Adrenal gland (tissue), 12 donors: ENCODE data around the gene DNAH2. TPM values are rescaled to one million over a fixed set of nuclear protein-coding genes. Genes with fewer than 3 reads are reported as not detected.

Experiments
- DNase-seq, 7 donors: peaks; one replicate each; pipeline ENCODE4 v3.0.0-alpha.2; 2019 to 2020
- H3K27ac ChIP-seq, 5 donors: fragments of 200-600 bp; sonication (generic) in 4 of 5; 1 replicate in 3 of 5; 2 replicates in 2 of 5; pipeline versions ENCODE4 v1.5.1 to v1.8.0; 2016 to 2020; ENCODE audit warnings: mild to moderate bottlenecking in 1 of 5
- H3K27me3 ChIP-seq: fragments of 200-600 bp; 2 replicates; pipeline ENCODE4 v1.8.0; 2021
- H3K36me3 ChIP-seq, 2 donors: fragments of 200-600 bp; replicated peaks in 1 of 2; 1 replicate in 1 of 2; 2 replicates in 1 of 2; pipeline versions ENCODE4 v1.5.1 to v1.8.0; 2018 to 2022
- H3K4me1 ChIP-seq, 2 donors: fragments of 200-600 bp; replicated peaks in 1 of 2; 1 replicate in 1 of 2; 2 replicates in 1 of 2; pipeline versions ENCODE4 v1.5.1 to v1.8.0; 2018 to 2021
- H3K4me3 ChIP-seq, 4 donors: fragments of 200-600 bp; sonication (generic) in 3 of 4; one replicate each; pipeline ENCODE4 v1.5.1; 2016 to 2018
- H3K9me3 ChIP-seq, 3 donors: fragments of 200-600 bp; sonication (generic) in 1 of 3; replicated peaks in 1 of 3; 1 replicate in 2 of 3; 2 replicates in 1 of 3; pipeline versions ENCODE4 v1.5.1 to v1.8.0; 2016 to 2021
- CTCF ChIP-seq, 6 experiments: fragments of 450-650 bp in 4 of 6; fragments of 200-600 bp in 2 of 6; sonication (generic) in 1 of 6; IDR thresholded peaks; 1 replicate in 5 of 6; 2 replicates in 1 of 6; pipeline versions ENCODE4 v1.5.1 to v1.8.0; 2016 to 2021; ENCODE audit warnings: antibody characterized with exemption in 6 of 6, mild to moderate bottlenecking in 2 of 6, moderate library complexity in 1 of 6
- POLR2A ChIP-seq, 2 donors: fragments of 450-650 bp; IDR thresholded peaks; one replicate each; pipeline ENCODE4 v1.6.1; 2017; ENCODE audit warnings: antibody characterized with exemption in 2 of 2, mild to moderate bottlenecking in 2 of 2, moderate library complexity in 1 of 2
- WGBS, 4 donors: extraction: QIAGEN DNeasy Blood & Tissue Kit in 2 of 4; methylation state at CpG; one replicate each; pipeline versions ENCODE4 v1.1.5 to v1.1.7; 2013 to 2017; 5-methylcytosine and 5-hydroxymethylcytosine counted together
- intact Hi-C, 2 donors: fragments of 100-400 bp; cut with DNase I; formaldehyde crosslinking; loops; one replicate each; pipeline versions ENCODE4 v1.14.1 to v1.15.0; 2022 to 2023
- polyA plus RNA-seq, 3 donors: library from polyadenylated mRNA; stranded (reverse); fragments of 200-250 nt in 2 of 3; fragments of 350-450 nt in 1 of 3; fragmentation: Illumina TruSeq in 1 of 3; extraction: RNeasy Lipid Tissue Mini Kit (QIAGEN cat#74804) in 1 of 3; gene quantifications; one replicate each; pipeline ENCODE4 v1.2.3, GENCODE V29; 2013 to 2014
- total RNA-seq, 9 donors: library from RNA; depleted of rRNA in 4 of 9; stranded (reverse); fragments of >200 nt in 4 of 9; fragments of 120-200 nt in 1 of 9; fragmentation: NEBNext Ultra II Directional in 1 of 9; extraction: Animal tissue kit (Norgen Biotek cat#: 25700) in 1 of 9; gene quantifications; one replicate each; pipeline versions ENCODE4 v1.1.0 to v1.2.4, GENCODE V29; 2013 to 2023
- donor health status: healthy with polysubstance abuse.
- donor health status: Bipolar disorder and iron deficiency.
- donor health status: DM: yes; HTN: yes; CAD: no.
- donor health status: DM: no; HTN: no; CAD: no.
- donor health status: DM: no; HTN: no; CAD: no.
- donor health status: DM: yes; HTN: yes; CAD: no.

DNAH2 gene
- total and polyA plus RNA-seq, 12 donors, result 0.02 to 0.26 (median 0.07) TPM

- intact Hi-C loops, result loop anchor here in 1 of 2 donors (10.0 kb wide), 1 partner anchor 147 kb away; the partner anchor contains the start of gene SHBG
- 63 to 73% (median 69%) methylated on average over 6 of the region's 6 CpGs for WGBS, 4 donors
- Histone ChIP-seq H3K36me3 (no peaks in the 10 kb centered on the region), H3K4me3 (no peak overlapping the region), H3K4me1 (no peaks in the 10 kb centered on the region), H3K27me3 (peaks cover 5% of the 10 kb centered on the region), H3K9me3 (no peaks in the 10 kb centered on the region), H3K27ac (no peak overlapping the region)
- TF ChIP-seq POLR2A (IDR thresholded peaks at IDR 0.05) (no peak), CTCF (IDR thresholded peaks at IDR 0.05) (no peak)
- DNase-seq, result no peak
Measured at GRCh38 chr17:7781429-7781828, 63.9 kb downstream of the DNAH2 start.

- intact Hi-C loops, result loop anchor here in 1 of 2 donors (10.0 kb wide), 1 partner anchor 147 kb away; the partner anchor contains the start of gene SHBG
- 20 to 65% (median 56%) methylated on average over 2 of the region's 2 CpGs for WGBS, 4 donors
Measured at GRCh38 chr17:7782240-7782639, 64.7 kb downstream of the DNAH2 start.

GRCh38 chr17:7786866-7787265 is 69.3 kb downstream of the DNAH2 start:
- Histone ChIP-seq H3K27ac (no peak overlapping the region), H3K36me3 (no peaks in the 10 kb centered on the region), H3K27me3 (peaks cover 5% of the 10 kb centered on the region), H3K4me3 (no peak overlapping the region), H3K9me3 (no peaks in the 10 kb centered on the region), H3K4me1 (no peaks in the 10 kb centered on the region)
- TF ChIP-seq CTCF (IDR thresholded peaks at IDR 0.05), result no peak
- no peak for TF ChIP-seq POLR2A (IDR thresholded peaks at IDR 0.05)
- no peak for DNase-seq
- intact Hi-C loops, result loop anchor here in 1 of 2 donors (10.0 kb wide), 1 partner anchor 152 kb away; the partner anchor contains the start of gene SHBG
- WGBS, 4 donors, result 83 to 90% (median 86%) methylated on average over 14 to 21 of the region's 21 CpGs

More at GRCh38 chr17:7782240-7782639, 64.7 kb downstream of the DNAH2 start:
- Histone ChIP-seq H3K36me3 (no peaks in the 10 kb centered on the region), H3K9me3 (no peaks in the 10 kb centered on the region), H3K27me3 (peaks cover 5% of the 10 kb centered on the region), H3K4me3 (no peak overlapping the region), H3K4me1 (no peaks in the 10 kb centered on the region), H3K27ac (no peak overlapping the region)
- DNase-seq, result no peak
- TF ChIP-seq POLR2A (IDR thresholded peaks at IDR 0.05), result no peak
- peak in 4 of 6 experiments; percentile 8 to 40 (median 22) for TF ChIP-seq CTCF (IDR thresholded peaks at IDR 0.05)

GRCh38 chr17:7789131-7789530 is 71.6 kb downstream of the DNAH2 start:
- H3K4me1 ChIP-seq, result no peaks in the 10 kb centered on the region
- DNase-seq, result no peak
- no peak overlapping the region for H3K4me3 ChIP-seq
- no peak overlapping the region for H3K27ac ChIP-seq
- 76 to 83% (median 78%) methylated on average over 9 of the region's 9 CpGs for WGBS, 4 donors
- H3K36me3 ChIP-seq, result no peaks in the 10 kb centered on the region
- H3K27me3 ChIP-seq, result no peaks in the 10 kb centered on the region
- H3K9me3 ChIP-seq, result no peaks in the 10 kb centered on the region
- intact Hi-C loops, result loop anchor here in 1 of 2 donors (10.0 kb wide), 1 partner anchor 154 kb away; the partner anchor contains the start of gene SHBG
- no peak for TF ChIP-seq CTCF (IDR thresholded peaks at IDR 0.05)
- no peak for TF ChIP-seq POLR2A (IDR thresholded peaks at IDR 0.05)
